Vagina (tissue), 2 donors: ENCODE measurements around the gene HOXB3. TPM values are rescaled to one million over a fixed set of nuclear protein-coding genes. Genes with fewer than 3 reads are reported as not detected.

Experiments
- DNase-seq, 2 donors: peaks; one replicate each; pipeline ENCODE4 v3.0.0-alpha.2; 2017; ENCODE audit errors: extremely low spot score in 2 of 2
- H3K27ac ChIP-seq: fragments of 200-600 bp; sonication (generic); one replicate; pipeline ENCODE4 v1.5.1; 2019
- H3K27me3 ChIP-seq: fragments of 200-600 bp; sonication (generic); one replicate; pipeline ENCODE4 v1.5.1; 2019
- H3K36me3 ChIP-seq, 2 donors: fragments of 200-600 bp; sonication (generic); one replicate each; pipeline ENCODE4 v1.5.1; 2017 to 2019
- H3K4me1 ChIP-seq: fragments of 200-600 bp; sonication (generic); one replicate; pipeline ENCODE4 v1.5.1; 2019
- H3K4me3 ChIP-seq, 2 donors: fragments of 200-600 bp; sonication (generic); 1 replicate in 1 of 2; 2 replicates in 1 of 2; pipeline ENCODE4 v1.5.1; 2016 to 2019
- H3K9me3 ChIP-seq: fragments of 200-600 bp; sonication (generic); one replicate; pipeline ENCODE4 v1.5.1; 2019
- CTCF ChIP-seq, 3 experiments: fragments of 450-650 bp in 2 of 3; fragments of 200-600 bp in 1 of 3; sonication (generic) in 1 of 3; IDR thresholded peaks; one replicate each; pipeline ENCODE4 v1.5.1; 2017 to 2019; ENCODE audit warnings: antibody characterized with exemption in 3 of 3, mild to moderate bottlenecking in 2 of 3, moderate library complexity in 2 of 3
- POLR2A ChIP-seq, 2 donors: fragments of 450-650 bp; IDR thresholded peaks; one replicate each; pipeline ENCODE4 v1.6.1; 2017; ENCODE audit warnings: antibody characterized with exemption in 2 of 2, mild to moderate bottlenecking in 2 of 2, moderate library complexity in 2 of 2
- POLR2AphosphoS5 ChIP-seq, 2 donors: sonication (generic); formaldehyde crosslinking; IDR thresholded peaks; one replicate each; pipeline ENCODE4 v1.9.0; 2017; ENCODE audit warnings: antibody characterized with exemption in 2 of 2, mild to moderate bottlenecking in 2 of 2, low read depth in 1 of 2; ENCODE audit not compliant: insufficient read depth in 1 of 2
- intact Hi-C: fragments of 100-400 bp; cut with DNase I; formaldehyde crosslinking; loops from one replicate; pipeline ENCODE4 v1.15.1; 2023
- total RNA-seq: library from RNA; depleted of rRNA; stranded (reverse); fragments of >200 nt; gene quantifications from one replicate; pipeline ENCODE4 v1.2.3, GENCODE V29; 2016

HOXB3 gene
- total RNA-seq, 1 donor from 2014 or later = 17.7 TPM

DNA sequence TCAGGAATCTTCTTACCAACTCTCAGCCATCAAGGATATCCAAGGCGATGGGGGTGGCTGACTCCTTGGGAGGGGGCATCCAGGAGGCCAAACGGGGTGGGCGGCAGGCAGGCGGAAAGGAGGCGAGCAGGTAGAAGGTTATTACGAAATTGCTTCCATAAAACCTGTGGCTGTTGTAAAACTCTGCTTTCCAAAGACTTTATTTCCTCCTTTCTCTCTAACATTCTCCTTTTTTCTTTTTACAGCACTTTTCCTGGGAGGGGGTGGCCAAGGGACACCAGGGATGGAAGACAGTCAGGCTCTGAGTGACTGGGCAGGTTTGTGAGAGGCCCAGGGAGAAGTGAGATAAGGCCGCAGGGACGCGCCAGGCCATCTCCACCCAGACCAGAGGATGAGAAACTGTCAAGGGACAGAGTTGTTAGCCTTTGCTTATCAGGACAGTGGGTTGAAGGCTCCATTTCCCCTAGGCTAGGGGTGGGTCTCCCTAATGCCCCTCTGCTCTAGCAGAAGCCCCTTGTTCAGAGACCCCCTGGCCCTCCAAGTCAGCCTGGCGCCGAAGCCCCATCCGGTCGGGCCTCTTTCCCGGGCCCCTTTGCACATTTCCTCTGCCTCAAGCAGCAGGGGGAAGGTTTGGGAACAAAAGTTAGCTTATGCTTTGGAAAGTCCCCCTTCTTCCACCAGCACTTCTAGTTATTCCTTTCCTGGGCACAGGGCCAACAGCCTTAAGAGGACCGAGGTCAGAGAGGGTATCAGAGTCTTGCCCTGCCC, 41.1 kb upstream of the HOXB3 start:
- DNase-seq = no peak
- no peaks in the 10 kb centered on the region for H3K9me3 ChIP-seq
- peaks cover 18% of the 10 kb centered on the region for H3K4me1 ChIP-seq
- TF ChIP-seq POLR2AphosphoS5 (IDR thresholded peaks at IDR 0.05; ENCODE audit: insufficient read depth in 1 of 2, low read depth in 1 of 2) (no peak), POLR2A (IDR thresholded peaks at IDR 0.05) (no peak), CTCF (IDR thresholded peaks at IDR 0.05) (no peak)
- H3K4me3 ChIP-seq = no peak overlapping the region
- H3K27me3 ChIP-seq = peaks cover 7% of the 10 kb centered on the region
- intact Hi-C loops = no loop called here
- H3K27ac ChIP-seq = no peak overlapping the region
- no peaks in the 10 kb centered on the region for H3K36me3 ChIP-seq

DNA sequence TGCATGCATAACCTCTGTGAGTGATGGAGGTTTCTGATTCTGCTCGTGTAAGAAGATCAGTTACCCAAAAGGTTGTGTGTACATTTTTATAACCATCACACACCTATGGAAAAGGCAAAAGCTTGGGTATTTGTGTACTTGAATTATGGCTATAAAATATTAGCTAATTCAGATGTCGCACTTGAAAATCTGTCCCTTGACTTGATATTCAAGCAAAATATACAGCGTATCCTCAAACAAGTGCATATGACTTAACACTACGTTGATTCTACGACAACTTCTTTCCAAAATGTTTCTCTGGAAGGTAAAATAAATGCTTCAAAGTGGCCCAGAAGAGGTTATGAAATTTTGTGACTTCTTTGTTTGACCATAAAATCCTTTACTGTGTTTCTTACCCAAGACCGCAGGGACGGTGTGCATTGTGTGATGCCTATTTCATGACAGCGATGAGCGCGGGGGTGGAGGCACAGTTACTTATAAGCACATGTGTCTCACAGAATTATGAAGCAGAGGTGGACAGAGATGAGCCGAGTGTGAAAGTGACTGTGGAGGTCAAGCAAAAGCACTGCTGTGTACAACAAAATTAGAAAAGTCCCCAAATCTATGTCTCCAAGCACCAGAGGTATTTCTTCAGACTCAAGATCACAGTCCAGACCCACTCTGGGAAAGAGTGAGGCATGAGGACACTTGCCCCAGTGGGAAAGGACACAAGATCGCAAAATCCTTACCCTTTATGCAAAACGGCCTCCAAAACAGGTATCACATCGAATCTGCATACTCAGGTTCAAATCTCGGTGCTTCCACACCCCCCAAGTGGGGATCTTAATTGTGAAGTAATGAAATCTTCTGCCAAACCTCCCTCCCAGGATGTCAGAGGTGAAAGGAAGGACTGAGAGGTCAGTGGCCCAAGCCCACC, 40.2 kb upstream of the HOXB3 start:
- H3K4me1 ChIP-seq = peaks cover 26% of the 10 kb centered on the region
- H3K36me3 ChIP-seq = no peaks in the 10 kb centered on the region
- no peak overlapping the region for H3K4me3 ChIP-seq
- intact Hi-C loops = no loop called here
- no peak for DNase-seq
- peaks cover 7% of the 10 kb centered on the region for H3K27me3 ChIP-seq
- TF ChIP-seq POLR2A (IDR thresholded peaks at IDR 0.05) (no peak), CTCF (IDR thresholded peaks at IDR 0.05) (no peak), POLR2AphosphoS5 (IDR thresholded peaks at IDR 0.05; ENCODE audit: insufficient read depth in 1 of 2, low read depth in 1 of 2) (no peak)
- no peaks in the 10 kb centered on the region for H3K9me3 ChIP-seq
- no peak overlapping the region for H3K27ac ChIP-seq

- Histone ChIP-seq H3K4me1 (peaks cover 34% of the 10 kb centered on the region), H3K27ac (no peak overlapping the region), H3K4me3 (no peak overlapping the region), H3K36me3 (no peaks in the 10 kb centered on the region), H3K9me3 (no peaks in the 10 kb centered on the region), H3K27me3 (peaks cover 7% of the 10 kb centered on the region)
- DNase-seq = no peak
- intact Hi-C loops = no loop called here
- no peak for TF ChIP-seq CTCF (IDR thresholded peaks at IDR 0.05)
- TF ChIP-seq POLR2AphosphoS5 (IDR thresholded peaks at IDR 0.05; ENCODE audit: insufficient read depth in 1 of 2, low read depth in 1 of 2) = no peak
- TF ChIP-seq POLR2A (IDR thresholded peaks at IDR 0.05) = no peak
These were observed 39.3 kb upstream of the HOXB3 start for GRCh38 chr17:48629411-48629759.

DNA sequence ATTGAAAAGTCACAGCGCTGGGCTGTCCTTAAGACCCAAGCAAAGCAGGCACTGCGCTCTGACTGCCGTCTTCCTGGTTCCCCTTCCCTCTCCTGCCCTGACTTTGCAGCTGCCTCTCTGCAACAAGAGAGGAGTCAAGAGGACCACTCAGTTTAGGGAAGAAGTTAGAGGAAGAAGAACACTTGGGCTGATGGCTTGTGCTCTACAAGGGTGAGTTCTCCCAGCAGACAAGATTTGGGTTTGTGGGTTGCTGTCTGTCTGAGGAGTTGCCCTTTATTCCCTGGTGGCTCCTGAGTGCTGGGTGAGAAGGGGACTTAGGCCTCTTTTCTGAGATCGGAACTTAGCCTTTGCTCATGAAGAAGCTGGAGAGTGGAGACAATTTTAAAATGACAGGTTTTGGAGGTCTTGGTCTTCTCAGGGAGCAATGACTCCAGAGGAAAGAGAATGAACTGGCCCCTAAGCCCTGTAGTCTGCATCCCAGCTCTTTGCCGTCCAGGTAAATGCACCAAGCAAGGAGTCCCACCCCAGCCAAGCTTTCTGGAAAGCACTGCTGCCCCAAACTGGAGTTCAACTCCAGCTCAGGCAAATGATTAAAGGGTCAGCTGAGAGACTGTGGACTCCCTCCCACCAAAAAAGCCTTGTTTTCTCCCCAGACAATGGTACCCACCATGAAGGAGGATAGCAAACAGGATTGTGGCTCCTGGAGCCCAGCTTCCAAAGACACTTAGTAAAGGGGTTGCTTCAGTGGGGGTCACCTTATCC, 38.8 kb upstream of the HOXB3 start:
- intact Hi-C loops = no loop called here
- DNase-seq = no peak
- H3K36me3 ChIP-seq = no peaks in the 10 kb centered on the region
- H3K9me3 ChIP-seq = no peaks in the 10 kb centered on the region
- no peak overlapping the region for H3K4me3 ChIP-seq
- H3K27me3 ChIP-seq = peaks cover 7% of the 10 kb centered on the region
- peaks cover 31% of the 10 kb centered on the region for H3K4me1 ChIP-seq
- no peak for TF ChIP-seq CTCF (IDR thresholded peaks at IDR 0.05)
- TF ChIP-seq POLR2A (IDR thresholded peaks at IDR 0.05) = no peak
- no peak for TF ChIP-seq POLR2AphosphoS5 (IDR thresholded peaks at IDR 0.05; ENCODE audit: insufficient read depth in 1 of 2, low read depth in 1 of 2)
- H3K27ac ChIP-seq = no peak overlapping the region
